Esophagus muscularis mucosa (tissue), 3 donors: ENCODE data around the gene POLA2.

ENCODE experiments used
- POLR2A ChIP-seq: fragments of 450-650 bp; IDR thresholded peaks from one replicate; pipeline ENCODE4 v1.6.1; 2017; ENCODE audit warnings: antibody characterized with exemption, moderate library complexity, mild to moderate bottlenecking, low read depth
- POLR2AphosphoS5 ChIP-seq, 2 donors: sonication (generic); formaldehyde crosslinking; IDR thresholded peaks; one replicate each; pipeline ENCODE4 v1.6.1; 2017; ENCODE audit warnings: antibody characterized with exemption in 2 of 2
- TF ChIP-seq, protein P1 (sequence below), 3 experiments: fragments of 200-600 bp in 2 of 3; fragments of 450-650 bp in 1 of 3; sonication (generic) in 2 of 3; IDR thresholded peaks; one replicate each; pipeline ENCODE4 v1.5.1; 2017 to 2019; ENCODE audit warnings: antibody characterized with exemption in 3 of 3, mild to moderate bottlenecking in 2 of 3, moderate library complexity in 1 of 3

DNA sequence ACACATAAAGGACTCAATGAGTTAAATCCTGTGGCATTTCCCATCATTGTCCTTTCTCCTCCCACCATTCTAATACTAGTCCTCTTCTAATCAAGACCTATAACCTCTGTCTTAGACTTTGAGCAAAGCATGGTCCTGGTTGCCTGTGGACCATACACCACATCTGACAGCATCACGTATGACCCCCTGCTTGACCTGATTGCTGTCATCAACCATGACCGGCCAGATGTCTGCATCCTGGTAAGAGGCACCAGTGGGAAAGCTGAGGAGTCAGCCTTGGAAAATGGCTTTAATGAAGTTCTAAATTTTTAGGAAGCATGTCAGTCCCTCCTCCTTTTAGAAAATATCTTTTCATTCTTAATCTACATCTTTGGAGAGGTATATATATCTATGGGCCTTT, 25.8 kb downstream of the POLA2 start:
- no peak for TF ChIP-seq POLR2AphosphoS5 (IDR thresholded peaks at IDR 0.05)
- TF ChIP-seq POLR2A = no peak
- TF ChIP-seq, protein P1, sequence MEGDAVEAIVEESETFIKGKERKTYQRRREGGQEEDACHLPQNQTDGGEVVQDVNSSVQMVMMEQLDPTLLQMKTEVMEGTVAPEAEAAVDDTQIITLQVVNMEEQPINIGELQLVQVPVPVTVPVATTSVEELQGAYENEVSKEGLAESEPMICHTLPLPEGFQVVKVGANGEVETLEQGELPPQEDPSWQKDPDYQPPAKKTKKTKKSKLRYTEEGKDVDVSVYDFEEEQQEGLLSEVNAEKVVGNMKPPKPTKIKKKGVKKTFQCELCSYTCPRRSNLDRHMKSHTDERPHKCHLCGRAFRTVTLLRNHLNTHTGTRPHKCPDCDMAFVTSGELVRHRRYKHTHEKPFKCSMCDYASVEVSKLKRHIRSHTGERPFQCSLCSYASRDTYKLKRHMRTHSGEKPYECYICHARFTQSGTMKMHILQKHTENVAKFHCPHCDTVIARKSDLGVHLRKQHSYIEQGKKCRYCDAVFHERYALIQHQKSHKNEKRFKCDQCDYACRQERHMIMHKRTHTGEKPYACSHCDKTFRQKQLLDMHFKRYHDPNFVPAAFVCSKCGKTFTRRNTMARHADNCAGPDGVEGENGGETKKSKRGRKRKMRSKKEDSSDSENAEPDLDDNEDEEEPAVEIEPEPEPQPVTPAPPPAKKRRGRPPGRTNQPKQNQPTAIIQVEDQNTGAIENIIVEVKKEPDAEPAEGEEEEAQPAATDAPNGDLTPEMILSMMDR (IDR thresholded peaks at IDR 0.05) = no peak
